HEK293 (cell line): ENCODE data around the gene TRAF6.

Experiments used
- GLI2 ChIP-seq: fragments of 450-650 bp; formaldehyde crosslinking; IDR thresholded peaks from 2 replicates; pipeline ENCODE4; 2017; ENCODE audit warnings: missing biosample characterization, missing genetic modification characterization, low read depth, borderline replicate concordance
- RBAK ChIP-seq: fragments of 450-650 bp; formaldehyde crosslinking; IDR thresholded peaks from 2 replicates; pipeline ENCODE4 v1.5.1; 2016; ENCODE audit warnings: missing biosample characterization, missing genetic modification characterization
- TCF7L2 ChIP-seq: IDR thresholded peaks from 2 replicates; pipeline ENCODE4 v1.6.1; 2011; ENCODE audit warnings: low read depth, mild to moderate bottlenecking, inconsistent platforms, low read length, moderate library complexity, borderline replicate concordance
- ZFP41 ChIP-seq: fragments of 450-650 bp; formaldehyde crosslinking; IDR thresholded peaks from 2 replicates; pipeline ENCODE4 v1.5.1; 2016; ENCODE audit warnings: missing biosample characterization, missing genetic modification characterization, borderline replicate concordance
- ZNF10 ChIP-seq: fragments of 450-650 bp; formaldehyde crosslinking; IDR thresholded peaks from 2 replicates; pipeline ENCODE4 v1.5.1; 2017; ENCODE audit warnings: missing biosample characterization, missing genetic modification characterization
- ZNF155 ChIP-seq: fragments of 450-650 bp; formaldehyde crosslinking; IDR thresholded peaks from 2 replicates; pipeline ENCODE4 v1.5.1; 2016; ENCODE audit warnings: missing biosample characterization, missing genetic modification characterization
- ZNF510 ChIP-seq: fragments of 450-650 bp; formaldehyde crosslinking; IDR thresholded peaks from 2 replicates; pipeline ENCODE4 v1.5.1; 2018; ENCODE audit warnings: mild to moderate bottlenecking, missing genetic modification characterization, missing biosample characterization; ENCODE audit not compliant: insufficient replicate concordance
- ZNF658 ChIP-seq: fragments of 450-650 bp; formaldehyde crosslinking; IDR thresholded peaks from 2 replicates; pipeline ENCODE4; 2016; ENCODE audit warnings: missing biosample characterization, missing genetic modification characterization
- ZNF677 ChIP-seq: fragments of 450-650 bp; IDR thresholded peaks from 2 replicates; pipeline ENCODE4 v1.5.0; 2018; ENCODE audit warnings: missing biosample characterization, mild to moderate bottlenecking, missing genetic modification characterization, moderate library complexity
- TF ChIP-seq, protein P1 (sequence below): fragments of 450-650 bp; formaldehyde crosslinking; IDR thresholded peaks from 2 replicates; pipeline ENCODE4 v1.5.1; 2016; ENCODE audit warnings: missing biosample characterization, missing genetic modification characterization
- TF ChIP-seq, protein P2 (sequence below): fragments of 450-650 bp; formaldehyde crosslinking; IDR thresholded peaks from 2 replicates; pipeline ENCODE4 v1.5.1; 2016; ENCODE audit warnings: missing biosample characterization, missing genetic modification characterization, borderline replicate concordance
- TF ChIP-seq, protein P3 (sequence below): fragments of 450-650 bp; formaldehyde crosslinking; IDR thresholded peaks from 2 replicates; pipeline ENCODE4 v1.5.1; 2016; ENCODE audit warnings: missing biosample characterization, missing genetic modification characterization, borderline replicate concordance
- TF ChIP-seq, protein P4 (sequence below): fragments of 450-650 bp; IDR thresholded peaks from 2 replicates; pipeline ENCODE4 v1.5.1; 2018; ENCODE audit warnings: missing biosample characterization, missing genetic modification characterization
- TF ChIP-seq, protein P5 (sequence below): fragments of 450-650 bp; formaldehyde crosslinking; IDR thresholded peaks from 2 replicates; pipeline ENCODE4 v1.5.1; 2016; ENCODE audit warnings: missing biosample characterization, missing genetic modification characterization
- TF ChIP-seq, protein P6 (sequence below): fragments of 450-650 bp; formaldehyde crosslinking; IDR thresholded peaks from 2 replicates; pipeline ENCODE4 v1.5.1; 2016; ENCODE audit warnings: missing biosample characterization, missing genetic modification characterization, borderline replicate concordance

The TRAF6 gene

DNA sequence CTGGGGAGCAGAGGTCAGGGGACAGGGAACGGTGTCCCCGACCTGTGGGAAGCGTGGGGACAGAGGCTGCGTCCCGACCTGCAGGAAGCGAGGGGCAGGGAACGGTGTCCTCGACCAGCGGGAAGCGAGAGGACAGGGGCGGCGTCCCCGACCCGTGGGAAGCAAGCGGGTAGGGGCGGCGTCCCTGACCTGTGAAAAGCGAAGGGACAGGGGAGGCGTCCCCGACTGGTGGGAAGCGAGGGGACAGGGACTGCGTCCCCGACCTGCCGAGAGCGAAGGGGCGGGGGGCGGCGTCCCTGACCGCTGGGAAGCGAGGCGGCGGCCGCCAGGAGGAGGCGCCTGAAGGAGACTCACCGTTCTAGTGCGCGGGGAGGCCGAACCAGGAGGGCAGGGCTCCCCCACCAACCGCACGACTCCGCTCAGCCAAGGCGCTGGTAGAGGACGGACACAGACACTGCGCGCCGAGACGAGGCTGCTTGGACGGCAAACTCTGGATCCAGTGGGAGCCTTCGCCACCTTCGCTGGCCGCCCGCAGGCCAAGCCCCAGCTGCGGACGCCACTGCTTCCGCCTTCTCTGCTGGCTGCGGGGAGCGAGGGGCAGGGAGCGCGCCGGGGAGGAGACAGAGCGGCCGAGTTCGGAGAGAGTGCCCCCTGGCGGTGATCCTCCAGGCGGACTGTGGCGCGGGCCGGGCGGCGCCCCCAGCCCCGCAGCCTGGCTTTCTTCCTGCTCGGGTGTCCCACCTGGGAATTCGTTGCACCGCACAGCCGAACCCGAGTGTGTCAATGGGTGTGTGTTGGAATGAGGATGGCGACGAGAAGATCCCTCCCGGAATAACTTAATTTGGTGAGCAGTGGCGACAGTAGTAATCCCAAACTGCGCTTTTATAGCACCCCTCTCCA is at the start of gene TRAF6 (continued):
- TF ChIP-seq, protein P1, sequence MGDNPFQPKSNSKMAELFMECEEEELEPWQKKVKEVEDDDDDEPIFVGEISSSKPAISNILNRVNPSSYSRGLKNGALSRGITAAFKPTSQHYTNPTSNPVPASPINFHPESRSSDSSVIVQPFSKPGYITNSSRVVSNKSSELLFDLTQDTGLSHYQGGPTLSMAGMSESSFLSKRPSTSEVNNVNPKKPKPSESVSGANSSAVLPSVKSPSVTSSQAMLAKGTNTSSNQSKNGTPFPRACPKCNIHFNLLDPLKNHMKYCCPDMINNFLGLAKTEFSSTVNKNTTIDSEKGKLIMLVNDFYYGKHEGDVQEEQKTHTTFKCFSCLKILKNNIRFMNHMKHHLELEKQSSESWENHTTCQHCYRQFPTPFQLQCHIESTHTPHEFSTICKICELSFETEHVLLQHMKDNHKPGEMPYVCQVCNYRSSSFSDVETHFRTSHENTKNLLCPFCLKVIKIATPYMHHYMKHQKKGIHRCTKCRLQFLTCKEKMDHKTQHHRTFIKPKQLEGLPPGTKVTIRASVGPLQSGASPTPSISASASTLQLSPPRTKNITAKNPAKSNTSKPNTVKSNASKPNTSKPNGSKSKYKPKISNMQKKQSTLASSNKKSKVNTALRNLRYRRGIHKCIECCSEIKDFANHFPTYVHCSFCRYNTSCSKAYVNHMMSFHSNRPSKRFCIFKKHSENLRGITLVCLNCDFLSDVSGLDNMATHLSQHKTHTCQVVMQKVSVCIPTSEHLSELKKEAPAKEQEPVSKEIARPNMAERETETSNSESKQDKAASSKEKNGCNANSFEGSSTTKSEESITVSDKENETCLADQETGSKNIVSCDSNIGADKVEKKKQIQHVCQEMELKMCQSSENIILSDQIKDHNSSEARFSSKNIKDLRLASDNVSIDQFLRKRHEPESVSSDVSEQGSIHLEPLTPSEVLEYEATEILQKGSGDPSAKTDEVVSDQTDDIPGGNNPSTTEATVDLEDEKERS (tag by site-specific recombination) = 0 out of 2 replicates have a peak, but pooled peaks have one; percentile 12
- TF ChIP-seq TCF7L2 = no peak
- TF ChIP-seq ZNF658 (tag by site-specific recombination) = no peak
- TF ChIP-seq GLI2 (tag by site-specific recombination) = no peak
- TF ChIP-seq ZNF155 (tag by site-specific recombination) = no peak
- no peak for TF ChIP-seq ZNF677 (tag by site-specific recombination)
- TF ChIP-seq, protein P2, sequence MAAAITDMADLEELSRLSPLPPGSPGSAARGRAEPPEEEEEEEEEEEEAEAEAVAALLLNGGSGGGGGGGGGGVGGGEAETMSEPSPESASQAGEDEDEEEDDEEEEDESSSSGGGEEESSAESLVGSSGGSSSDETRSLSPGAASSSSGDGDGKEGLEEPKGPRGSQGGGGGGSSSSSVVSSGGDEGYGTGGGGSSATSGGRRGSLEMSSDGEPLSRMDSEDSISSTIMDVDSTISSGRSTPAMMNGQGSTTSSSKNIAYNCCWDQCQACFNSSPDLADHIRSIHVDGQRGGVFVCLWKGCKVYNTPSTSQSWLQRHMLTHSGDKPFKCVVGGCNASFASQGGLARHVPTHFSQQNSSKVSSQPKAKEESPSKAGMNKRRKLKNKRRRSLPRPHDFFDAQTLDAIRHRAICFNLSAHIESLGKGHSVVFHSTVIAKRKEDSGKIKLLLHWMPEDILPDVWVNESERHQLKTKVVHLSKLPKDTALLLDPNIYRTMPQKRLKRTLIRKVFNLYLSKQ = no peak
- peak; percentile 8 for TF ChIP-seq ZNF510 (tag by site-specific recombination)
- TF ChIP-seq, protein P3, sequence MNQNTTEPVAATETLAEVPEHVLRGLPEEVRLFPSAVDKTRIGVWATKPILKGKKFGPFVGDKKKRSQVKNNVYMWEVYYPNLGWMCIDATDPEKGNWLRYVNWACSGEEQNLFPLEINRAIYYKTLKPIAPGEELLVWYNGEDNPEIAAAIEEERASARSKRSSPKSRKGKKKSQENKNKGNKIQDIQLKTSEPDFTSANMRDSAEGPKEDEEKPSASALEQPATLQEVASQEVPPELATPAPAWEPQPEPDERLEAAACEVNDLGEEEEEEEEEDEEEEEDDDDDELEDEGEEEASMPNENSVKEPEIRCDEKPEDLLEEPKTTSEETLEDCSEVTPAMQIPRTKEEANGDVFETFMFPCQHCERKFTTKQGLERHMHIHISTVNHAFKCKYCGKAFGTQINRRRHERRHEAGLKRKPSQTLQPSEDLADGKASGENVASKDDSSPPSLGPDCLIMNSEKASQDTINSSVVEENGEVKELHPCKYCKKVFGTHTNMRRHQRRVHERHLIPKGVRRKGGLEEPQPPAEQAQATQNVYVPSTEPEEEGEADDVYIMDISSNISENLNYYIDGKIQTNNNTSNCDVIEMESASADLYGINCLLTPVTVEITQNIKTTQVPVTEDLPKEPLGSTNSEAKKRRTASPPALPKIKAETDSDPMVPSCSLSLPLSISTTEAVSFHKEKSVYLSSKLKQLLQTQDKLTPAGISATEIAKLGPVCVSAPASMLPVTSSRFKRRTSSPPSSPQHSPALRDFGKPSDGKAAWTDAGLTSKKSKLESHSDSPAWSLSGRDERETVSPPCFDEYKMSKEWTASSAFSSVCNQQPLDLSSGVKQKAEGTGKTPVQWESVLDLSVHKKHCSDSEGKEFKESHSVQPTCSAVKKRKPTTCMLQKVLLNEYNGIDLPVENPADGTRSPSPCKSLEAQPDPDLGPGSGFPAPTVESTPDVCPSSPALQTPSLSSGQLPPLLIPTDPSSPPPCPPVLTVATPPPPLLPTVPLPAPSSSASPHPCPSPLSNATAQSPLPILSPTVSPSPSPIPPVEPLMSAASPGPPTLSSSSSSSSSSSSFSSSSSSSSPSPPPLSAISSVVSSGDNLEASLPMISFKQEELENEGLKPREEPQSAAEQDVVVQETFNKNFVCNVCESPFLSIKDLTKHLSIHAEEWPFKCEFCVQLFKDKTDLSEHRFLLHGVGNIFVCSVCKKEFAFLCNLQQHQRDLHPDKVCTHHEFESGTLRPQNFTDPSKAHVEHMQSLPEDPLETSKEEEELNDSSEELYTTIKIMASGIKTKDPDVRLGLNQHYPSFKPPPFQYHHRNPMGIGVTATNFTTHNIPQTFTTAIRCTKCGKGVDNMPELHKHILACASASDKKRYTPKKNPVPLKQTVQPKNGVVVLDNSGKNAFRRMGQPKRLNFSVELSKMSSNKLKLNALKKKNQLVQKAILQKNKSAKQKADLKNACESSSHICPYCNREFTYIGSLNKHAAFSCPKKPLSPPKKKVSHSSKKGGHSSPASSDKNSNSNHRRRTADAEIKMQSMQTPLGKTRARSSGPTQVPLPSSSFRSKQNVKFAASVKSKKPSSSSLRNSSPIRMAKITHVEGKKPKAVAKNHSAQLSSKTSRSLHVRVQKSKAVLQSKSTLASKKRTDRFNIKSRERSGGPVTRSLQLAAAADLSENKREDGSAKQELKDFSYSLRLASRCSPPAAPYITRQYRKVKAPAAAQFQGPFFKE (tag by site-specific recombination) = no peak
- TF ChIP-seq, protein P4, sequence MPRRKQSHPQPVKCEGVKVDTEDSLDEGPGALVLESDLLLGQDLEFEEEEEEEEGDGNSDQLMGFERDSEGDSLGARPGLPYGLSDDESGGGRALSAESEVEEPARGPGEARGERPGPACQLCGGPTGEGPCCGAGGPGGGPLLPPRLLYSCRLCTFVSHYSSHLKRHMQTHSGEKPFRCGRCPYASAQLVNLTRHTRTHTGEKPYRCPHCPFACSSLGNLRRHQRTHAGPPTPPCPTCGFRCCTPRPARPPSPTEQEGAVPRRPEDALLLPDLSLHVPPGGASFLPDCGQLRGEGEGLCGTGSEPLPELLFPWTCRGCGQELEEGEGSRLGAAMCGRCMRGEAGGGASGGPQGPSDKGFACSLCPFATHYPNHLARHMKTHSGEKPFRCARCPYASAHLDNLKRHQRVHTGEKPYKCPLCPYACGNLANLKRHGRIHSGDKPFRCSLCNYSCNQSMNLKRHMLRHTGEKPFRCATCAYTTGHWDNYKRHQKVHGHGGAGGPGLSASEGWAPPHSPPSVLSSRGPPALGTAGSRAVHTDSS (tag by site-specific recombination) = no peak
- TF ChIP-seq ZFP41 (tag by site-specific recombination) = no peak
- TF ChIP-seq ZNF10 (tag by site-specific recombination) = no peak
- TF ChIP-seq, protein P5, sequence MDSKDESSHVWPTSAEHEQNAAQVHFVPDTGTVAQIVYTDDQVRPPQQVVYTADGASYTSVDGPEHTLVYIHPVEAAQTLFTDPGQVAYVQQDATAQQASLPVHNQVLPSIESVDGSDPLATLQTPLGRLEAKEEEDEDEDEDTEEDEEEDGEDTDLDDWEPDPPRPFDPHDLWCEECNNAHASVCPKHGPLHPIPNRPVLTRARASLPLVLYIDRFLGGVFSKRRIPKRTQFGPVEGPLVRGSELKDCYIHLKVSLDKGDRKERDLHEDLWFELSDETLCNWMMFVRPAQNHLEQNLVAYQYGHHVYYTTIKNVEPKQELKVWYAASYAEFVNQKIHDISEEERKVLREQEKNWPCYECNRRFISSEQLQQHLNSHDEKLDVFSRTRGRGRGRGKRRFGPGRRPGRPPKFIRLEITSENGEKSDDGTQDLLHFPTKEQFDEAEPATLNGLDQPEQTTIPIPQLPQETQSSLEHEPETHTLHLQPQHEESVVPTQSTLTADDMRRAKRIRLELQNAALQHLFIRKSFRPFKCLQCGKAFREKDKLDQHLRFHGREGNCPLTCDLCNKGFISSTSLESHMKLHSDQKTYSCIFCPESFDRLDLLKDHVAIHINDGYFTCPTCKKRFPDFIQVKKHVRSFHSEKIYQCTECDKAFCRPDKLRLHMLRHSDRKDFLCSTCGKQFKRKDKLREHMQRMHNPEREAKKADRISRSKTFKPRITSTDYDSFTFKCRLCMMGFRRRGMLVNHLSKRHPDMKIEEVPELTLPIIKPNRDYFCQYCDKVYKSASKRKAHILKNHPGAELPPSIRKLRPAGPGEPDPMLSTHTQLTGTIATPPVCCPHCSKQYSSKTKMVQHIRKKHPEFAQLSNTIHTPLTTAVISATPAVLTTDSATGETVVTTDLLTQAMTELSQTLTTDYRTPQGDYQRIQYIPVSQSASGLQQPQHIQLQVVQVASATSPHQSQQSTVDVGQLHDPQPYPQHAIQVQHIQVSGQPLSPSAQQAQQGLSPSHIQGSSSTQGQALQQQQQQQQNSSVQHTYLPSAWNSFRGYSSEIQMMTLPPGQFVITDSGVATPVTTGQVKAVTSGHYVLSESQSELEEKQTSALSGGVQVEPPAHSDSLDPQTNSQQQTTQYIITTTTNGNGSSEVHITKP = peak; percentile 82
- TF ChIP-seq RBAK (tag by site-specific recombination) = no peak
- TF ChIP-seq, protein P6, sequence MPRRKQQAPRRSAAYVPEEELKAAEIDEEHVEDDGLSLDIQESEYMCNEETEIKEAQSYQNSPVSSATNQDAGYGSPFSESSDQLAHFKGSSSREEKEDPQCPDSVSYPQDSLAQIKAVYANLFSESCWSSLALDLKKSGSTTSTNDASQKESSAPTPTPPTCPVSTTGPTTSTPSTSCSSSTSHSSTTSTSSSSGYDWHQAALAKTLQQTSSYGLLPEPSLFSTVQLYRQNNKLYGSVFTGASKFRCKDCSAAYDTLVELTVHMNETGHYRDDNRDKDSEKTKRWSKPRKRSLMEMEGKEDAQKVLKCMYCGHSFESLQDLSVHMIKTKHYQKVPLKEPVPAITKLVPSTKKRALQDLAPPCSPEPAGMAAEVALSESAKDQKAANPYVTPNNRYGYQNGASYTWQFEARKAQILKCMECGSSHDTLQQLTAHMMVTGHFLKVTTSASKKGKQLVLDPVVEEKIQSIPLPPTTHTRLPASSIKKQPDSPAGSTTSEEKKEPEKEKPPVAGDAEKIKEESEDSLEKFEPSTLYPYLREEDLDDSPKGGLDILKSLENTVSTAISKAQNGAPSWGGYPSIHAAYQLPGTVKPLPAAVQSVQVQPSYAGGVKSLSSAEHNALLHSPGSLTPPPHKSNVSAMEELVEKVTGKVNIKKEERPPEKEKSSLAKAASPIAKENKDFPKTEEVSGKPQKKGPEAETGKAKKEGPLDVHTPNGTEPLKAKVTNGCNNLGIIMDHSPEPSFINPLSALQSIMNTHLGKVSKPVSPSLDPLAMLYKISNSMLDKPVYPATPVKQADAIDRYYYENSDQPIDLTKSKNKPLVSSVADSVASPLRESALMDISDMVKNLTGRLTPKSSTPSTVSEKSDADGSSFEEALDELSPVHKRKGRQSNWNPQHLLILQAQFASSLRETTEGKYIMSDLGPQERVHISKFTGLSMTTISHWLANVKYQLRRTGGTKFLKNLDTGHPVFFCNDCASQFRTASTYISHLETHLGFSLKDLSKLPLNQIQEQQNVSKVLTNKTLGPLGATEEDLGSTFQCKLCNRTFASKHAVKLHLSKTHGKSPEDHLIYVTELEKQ = no peak
